ENCODE data around the gene SLC25A25.
"Not testable (repeated sequence)": the region's sequence is repeated elsewhere in the genome, so short reads cannot be mapped to it uniquely, and the experiment has no call there.

SLC25A25 gene

GRCh38 chr9:128124873-128125579, 57.0 kb downstream of the SLC25A25 start:
- no peak for DNase-seq (ENCODE audit: low read depth, low spot score)

- no peak for DNase-seq (ENCODE audit: low read depth, low spot score)
Measured at GRCh38 chr9:128125580-128126354, 57.7 kb downstream of the SLC25A25 start.

- DNase-seq (ENCODE audit: low read depth, low spot score), result peak; percentile 61
Measured at GRCh38 chr9:128127568-128127989, 59.5 kb downstream of the SLC25A25 start, which contains the start of gene PTGES2. TSS of gene PTGES2 (minus strand) at chr9:128127729. CDS start at chr9:128127717, 12 bp downstream.

- DNase-seq (ENCODE audit: low read depth, low spot score), result peak; percentile 55
Measured at GRCh38 chr9:128127990-128128835, 60.2 kb downstream of the SLC25A25 start.

- no peak for DNase-seq (ENCODE audit: low read depth, low spot score)
Measured at GRCh38 chr9:128128836-128129590, 61.0 kb downstream of the SLC25A25 start.

GRCh38 chr9:128129976-128130590, 62.1 kb downstream of the SLC25A25 start:
- DNase-seq (ENCODE audit: low read depth, low spot score), result not testable (repeated sequence)

GRCh38 chr9:128130651-128131050, 62.6 kb downstream of the SLC25A25 start:
- DNase-seq (ENCODE audit: low read depth, low spot score), result not testable (repeated sequence)

GRCh38 chr9:128131346-128131745, 63.3 kb downstream of the SLC25A25 start:
- not testable (repeated sequence) for DNase-seq (ENCODE audit: low read depth, low spot score)

- DNase-seq (ENCODE audit: low read depth, low spot score), result not testable (repeated sequence)
Measured at GRCh38 chr9:128132139-128132538, 64.1 kb downstream of the SLC25A25 start.

GRCh38 chr9:128135561-128135960, 67.5 kb downstream of the SLC25A25 start:
- not testable (repeated sequence) for DNase-seq (ENCODE audit: low read depth, low spot score)

GRCh38 chr9:128136816-128137793, 69.1 kb downstream of the SLC25A25 start:
- DNase-seq (ENCODE audit: low read depth, low spot score), result no peak

- DNase-seq (ENCODE audit: low read depth, low spot score), result no peak
Measured at GRCh38 chr9:128138001-128138400, 70.0 kb downstream of the SLC25A25 start.

GRCh38 chr9:128139621-128140020, 71.6 kb downstream of the SLC25A25 start:
- no peak for DNase-seq (ENCODE audit: low read depth, low spot score)

GRCh38 chr9:128141604-128142003, 73.6 kb downstream of the SLC25A25 start:
- no peak for DNase-seq (ENCODE audit: low read depth, low spot score)

GRCh38 chr9:128142061-128142460, 74.0 kb downstream of the SLC25A25 start:
- DNase-seq (ENCODE audit: low read depth, low spot score), result no peak

GRCh38 chr9:128142596-128142995, 74.6 kb downstream of the SLC25A25 start:
- no peak for DNase-seq (ENCODE audit: low read depth, low spot score)

- DNase-seq (ENCODE audit: low read depth, low spot score), result no peak
Measured at GRCh38 chr9:128143525-128144238, 75.7 kb downstream of the SLC25A25 start.

- DNase-seq (ENCODE audit: low read depth, low spot score), result no peak
Measured at GRCh38 chr9:128144239-128145181, 76.5 kb downstream of the SLC25A25 start.

Data from activated naive CD8-positive, alpha-beta T cell treated with anti-CD3 and anti-CD28 coated beads, Interleukin-2, amount 50 U/mL, for 16 hours (primary cell).